WI38 (cell line): Measurements from ENCODE around the gene USPL1.

Source experiments
- H3K4me3 ChIP-seq: 2 replicates; pipeline ENCODE4 v1.5.1; 2011; ENCODE audit warnings: low read depth, mild to moderate bottlenecking, control low read depth, low read length
- CTCF ChIP-seq: IDR thresholded peaks from 2 replicates; pipeline ENCODE4 v1.5.1; 2012; ENCODE audit warnings: low read depth, mild to moderate bottlenecking, control low read depth, low read length

The USPL1 gene

DNA sequence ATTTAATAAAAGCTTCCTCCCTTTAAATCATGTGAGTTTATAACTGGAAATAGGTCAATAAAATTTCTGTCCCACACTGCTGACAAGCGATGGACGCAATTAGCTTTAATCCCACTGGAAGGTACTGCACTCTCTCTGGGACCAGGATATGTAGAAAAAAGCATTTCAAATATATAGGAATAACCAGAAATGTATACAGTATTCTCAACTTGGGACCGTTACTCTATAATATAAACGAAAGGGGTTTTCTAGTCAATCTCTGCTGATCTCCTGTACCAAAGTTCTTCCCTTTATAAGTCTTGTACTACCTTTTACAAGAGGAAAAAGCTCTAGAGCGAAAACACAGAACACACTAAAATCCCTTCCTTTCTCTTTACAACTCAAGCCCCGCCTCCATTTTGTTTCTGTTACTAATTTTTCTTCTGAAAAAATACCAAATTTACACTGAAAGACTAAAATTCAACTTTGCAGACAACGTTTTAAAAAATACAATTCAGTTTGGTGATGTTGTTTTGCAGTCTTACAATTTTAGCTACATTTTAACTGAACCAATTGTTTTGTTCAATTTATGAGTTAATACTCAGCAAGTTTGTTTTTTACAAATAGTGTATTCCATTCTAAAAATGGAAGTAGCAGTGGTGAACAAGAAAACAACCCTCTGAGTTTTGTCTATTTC, 1.7 kb upstream of the USPL1 start:
- peak overlapping the region; percentile 99 for H3K4me3 ChIP-seq
- no peak for TF ChIP-seq CTCF

DNA sequence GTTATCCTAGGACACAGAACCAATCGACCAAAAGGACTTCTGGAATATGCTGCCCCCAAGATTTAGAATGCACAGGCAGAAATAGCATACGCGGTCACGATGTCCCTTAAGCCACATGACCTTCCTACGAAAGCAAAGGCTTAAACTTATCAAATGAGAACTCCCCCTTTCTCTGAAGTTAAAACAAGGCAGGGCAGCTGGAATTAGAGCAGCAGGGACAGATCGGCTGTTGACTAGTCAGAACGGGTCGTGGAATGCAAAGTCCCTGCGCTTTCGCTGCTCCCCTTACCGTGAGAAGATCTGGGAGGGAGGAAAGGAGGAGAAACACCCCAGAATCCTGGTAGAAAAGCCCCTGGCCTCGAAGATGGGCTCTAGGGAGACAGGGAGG, 799 bp upstream of the USPL1 start:
- peak overlapping the region; percentile 99 for H3K4me3 ChIP-seq
- no peak for TF ChIP-seq CTCF

DNA sequence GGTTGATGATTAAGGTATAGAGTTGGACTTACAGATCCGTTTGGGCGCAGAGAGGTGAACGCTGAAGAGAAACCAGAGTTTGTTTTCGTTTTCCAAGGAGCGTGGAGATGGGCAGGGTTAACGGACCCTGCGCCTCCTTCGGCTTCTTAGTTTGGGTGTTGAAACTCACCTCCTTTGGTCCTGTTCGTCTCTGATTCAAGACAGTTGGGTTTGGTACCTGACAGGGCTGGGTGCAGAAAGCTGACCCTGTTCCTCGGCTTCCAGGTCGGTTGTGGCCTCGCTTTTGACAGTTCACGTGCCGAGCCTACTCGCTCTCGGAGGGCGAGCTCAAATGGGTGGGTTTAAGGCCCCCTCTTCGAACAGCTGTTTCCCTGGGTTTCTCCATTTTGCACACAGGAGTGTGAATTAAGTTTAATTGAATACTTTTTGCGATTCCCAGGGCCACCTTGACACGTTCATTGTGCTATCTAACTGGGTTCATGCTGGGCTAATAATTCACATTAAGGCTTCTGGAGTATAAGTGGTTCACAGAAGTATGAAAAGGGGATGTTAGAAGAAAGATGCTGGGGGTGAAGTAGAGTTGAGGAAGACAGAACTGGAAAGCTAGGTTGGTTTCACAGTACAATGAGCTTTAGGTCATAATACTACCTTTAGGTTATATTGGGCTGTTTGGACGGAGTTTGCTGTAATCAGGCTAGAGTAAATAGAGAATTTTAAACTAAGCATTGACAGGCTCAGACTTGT, 638 bp downstream of the USPL1 start:
- H3K4me3 ChIP-seq: peak overlapping the region; percentile 99
- TF ChIP-seq CTCF: no peak

DNA sequence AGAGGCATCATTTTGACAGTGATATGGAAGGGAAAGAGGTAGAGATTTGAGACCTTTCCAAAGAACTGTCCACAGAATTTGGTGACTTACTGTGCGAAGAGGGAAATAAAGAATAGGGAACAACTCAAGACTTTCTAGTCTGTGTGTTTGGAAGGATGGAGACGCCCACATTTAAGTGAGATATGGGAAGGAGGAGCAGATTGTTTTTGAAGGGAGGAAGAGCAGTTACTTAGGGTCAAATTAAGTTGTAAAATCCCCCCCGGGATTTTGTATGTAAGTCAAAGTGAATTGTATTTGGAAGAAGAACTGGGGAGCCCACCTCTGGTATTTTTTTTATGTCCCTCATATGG, 1.2 kb downstream of the USPL1 start:
- TF ChIP-seq CTCF: no peak
- peak overlapping the region; percentile 99 for H3K4me3 ChIP-seq

GRCh38 chr13:30619731-30620130, 2.0 kb downstream of the USPL1 start:
- peak overlapping the region; percentile 99 for H3K4me3 ChIP-seq
- no peak for TF ChIP-seq CTCF

DNA sequence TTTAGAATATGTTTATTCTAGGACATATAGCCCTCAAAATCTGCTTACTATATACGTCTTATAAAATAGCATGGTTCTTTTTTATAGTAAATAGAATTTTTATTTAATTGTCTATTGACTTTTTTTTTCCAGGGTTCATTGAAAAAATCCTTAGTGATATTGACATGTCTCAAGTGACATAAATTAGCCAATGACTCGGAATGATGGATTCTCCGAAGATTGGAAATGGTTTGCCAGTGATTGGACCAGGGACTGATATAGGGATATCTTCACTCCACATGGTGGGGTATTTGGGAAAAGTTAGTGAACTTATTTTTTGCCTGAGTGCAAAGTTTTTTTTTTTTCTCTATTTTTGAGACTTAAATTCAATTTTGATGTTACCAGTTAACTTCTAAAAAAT, 3.2 kb downstream of the USPL1 start:
- TF ChIP-seq CTCF: no peak
- no peak overlapping the region for H3K4me3 ChIP-seq

DNA sequence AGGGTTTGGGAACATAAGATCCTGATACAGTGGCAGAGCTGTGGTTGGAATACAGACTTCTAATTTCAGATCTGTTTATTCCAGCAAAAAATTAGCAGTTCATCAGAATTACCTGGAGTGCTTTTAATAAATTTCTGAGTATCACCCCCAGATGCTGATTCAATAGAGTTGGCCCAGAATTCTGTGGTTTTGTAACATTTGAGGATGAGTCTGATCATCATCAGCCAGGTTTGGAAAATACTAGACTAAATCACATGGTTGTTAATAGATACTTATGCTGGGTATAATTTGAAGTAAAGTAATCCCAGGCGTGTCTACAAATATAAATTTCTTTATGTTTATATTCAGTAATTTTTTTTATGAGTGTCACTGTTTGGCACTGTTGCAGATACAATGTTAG, 4.8 kb downstream of the USPL1 start:
- H3K4me3 ChIP-seq: no peak overlapping the region
- no peak for TF ChIP-seq CTCF
